Measurements from ENCODE around the gene SLC1A5. TPM values are rescaled to one million over a fixed set of nuclear protein-coding genes. Genes with fewer than 3 reads are reported as not detected.

The SLC1A5 gene
- total and polyA plus RNA-seq, 2 experiments from 2014 or later: 103 to 272 TPM

DNA sequence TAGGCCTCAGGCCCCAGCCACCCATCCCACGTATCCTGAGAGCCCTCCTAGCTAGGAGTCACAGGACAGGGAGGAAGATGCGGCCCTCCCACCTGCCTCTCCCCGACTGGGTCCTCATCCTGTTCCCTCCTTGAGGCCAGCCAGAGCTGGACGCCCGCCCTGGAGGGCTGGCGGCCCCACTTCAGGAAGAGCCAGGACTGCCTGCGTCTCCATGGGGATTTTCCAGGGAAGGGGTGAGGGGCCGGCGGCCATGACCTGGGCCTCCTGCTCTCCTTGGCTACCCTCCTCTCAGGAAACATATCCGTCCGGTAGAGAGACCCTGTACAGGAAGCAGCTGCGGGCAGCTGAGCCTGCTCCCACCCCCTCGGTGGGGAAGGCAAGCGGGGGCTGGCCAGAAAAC lies 60.2 kb downstream of the SLC1A5 start:
- peaks cover 17% of the 10 kb centered on the region for H4K20me1 ChIP-seq (replicated peaks; ENCODE audit: insufficient read depth)
- TF ChIP-seq, protein P1, sequence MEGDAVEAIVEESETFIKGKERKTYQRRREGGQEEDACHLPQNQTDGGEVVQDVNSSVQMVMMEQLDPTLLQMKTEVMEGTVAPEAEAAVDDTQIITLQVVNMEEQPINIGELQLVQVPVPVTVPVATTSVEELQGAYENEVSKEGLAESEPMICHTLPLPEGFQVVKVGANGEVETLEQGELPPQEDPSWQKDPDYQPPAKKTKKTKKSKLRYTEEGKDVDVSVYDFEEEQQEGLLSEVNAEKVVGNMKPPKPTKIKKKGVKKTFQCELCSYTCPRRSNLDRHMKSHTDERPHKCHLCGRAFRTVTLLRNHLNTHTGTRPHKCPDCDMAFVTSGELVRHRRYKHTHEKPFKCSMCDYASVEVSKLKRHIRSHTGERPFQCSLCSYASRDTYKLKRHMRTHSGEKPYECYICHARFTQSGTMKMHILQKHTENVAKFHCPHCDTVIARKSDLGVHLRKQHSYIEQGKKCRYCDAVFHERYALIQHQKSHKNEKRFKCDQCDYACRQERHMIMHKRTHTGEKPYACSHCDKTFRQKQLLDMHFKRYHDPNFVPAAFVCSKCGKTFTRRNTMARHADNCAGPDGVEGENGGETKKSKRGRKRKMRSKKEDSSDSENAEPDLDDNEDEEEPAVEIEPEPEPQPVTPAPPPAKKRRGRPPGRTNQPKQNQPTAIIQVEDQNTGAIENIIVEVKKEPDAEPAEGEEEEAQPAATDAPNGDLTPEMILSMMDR (conservative IDR thresholded peaks at IDR 0.05; ENCODE audit: low read depth in 2 of 2): no peak
- no peak for TF ChIP-seq ZNF331 (CRISPR knock-in tag; IDR thresholded peaks at IDR 0.05; ENCODE audit: low read depth)
- TF ChIP-seq, protein P2, sequence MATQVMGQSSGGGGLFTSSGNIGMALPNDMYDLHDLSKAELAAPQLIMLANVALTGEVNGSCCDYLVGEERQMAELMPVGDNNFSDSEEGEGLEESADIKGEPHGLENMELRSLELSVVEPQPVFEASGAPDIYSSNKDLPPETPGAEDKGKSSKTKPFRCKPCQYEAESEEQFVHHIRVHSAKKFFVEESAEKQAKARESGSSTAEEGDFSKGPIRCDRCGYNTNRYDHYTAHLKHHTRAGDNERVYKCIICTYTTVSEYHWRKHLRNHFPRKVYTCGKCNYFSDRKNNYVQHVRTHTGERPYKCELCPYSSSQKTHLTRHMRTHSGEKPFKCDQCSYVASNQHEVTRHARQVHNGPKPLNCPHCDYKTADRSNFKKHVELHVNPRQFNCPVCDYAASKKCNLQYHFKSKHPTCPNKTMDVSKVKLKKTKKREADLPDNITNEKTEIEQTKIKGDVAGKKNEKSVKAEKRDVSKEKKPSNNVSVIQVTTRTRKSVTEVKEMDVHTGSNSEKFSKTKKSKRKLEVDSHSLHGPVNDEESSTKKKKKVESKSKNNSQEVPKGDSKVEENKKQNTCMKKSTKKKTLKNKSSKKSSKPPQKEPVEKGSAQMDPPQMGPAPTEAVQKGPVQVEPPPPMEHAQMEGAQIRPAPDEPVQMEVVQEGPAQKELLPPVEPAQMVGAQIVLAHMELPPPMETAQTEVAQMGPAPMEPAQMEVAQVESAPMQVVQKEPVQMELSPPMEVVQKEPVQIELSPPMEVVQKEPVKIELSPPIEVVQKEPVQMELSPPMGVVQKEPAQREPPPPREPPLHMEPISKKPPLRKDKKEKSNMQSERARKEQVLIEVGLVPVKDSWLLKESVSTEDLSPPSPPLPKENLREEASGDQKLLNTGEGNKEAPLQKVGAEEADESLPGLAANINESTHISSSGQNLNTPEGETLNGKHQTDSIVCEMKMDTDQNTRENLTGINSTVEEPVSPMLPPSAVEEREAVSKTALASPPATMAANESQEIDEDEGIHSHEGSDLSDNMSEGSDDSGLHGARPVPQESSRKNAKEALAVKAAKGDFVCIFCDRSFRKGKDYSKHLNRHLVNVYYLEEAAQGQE (IDR thresholded peaks at IDR 0.05; ENCODE audit: unreplicated experiment): no peak
- TF ChIP-seq POLR2AphosphoS5 (IDR thresholded peaks at IDR 0.05; ENCODE audit: low read depth): no peak
- TF ChIP-seq, protein P3, sequence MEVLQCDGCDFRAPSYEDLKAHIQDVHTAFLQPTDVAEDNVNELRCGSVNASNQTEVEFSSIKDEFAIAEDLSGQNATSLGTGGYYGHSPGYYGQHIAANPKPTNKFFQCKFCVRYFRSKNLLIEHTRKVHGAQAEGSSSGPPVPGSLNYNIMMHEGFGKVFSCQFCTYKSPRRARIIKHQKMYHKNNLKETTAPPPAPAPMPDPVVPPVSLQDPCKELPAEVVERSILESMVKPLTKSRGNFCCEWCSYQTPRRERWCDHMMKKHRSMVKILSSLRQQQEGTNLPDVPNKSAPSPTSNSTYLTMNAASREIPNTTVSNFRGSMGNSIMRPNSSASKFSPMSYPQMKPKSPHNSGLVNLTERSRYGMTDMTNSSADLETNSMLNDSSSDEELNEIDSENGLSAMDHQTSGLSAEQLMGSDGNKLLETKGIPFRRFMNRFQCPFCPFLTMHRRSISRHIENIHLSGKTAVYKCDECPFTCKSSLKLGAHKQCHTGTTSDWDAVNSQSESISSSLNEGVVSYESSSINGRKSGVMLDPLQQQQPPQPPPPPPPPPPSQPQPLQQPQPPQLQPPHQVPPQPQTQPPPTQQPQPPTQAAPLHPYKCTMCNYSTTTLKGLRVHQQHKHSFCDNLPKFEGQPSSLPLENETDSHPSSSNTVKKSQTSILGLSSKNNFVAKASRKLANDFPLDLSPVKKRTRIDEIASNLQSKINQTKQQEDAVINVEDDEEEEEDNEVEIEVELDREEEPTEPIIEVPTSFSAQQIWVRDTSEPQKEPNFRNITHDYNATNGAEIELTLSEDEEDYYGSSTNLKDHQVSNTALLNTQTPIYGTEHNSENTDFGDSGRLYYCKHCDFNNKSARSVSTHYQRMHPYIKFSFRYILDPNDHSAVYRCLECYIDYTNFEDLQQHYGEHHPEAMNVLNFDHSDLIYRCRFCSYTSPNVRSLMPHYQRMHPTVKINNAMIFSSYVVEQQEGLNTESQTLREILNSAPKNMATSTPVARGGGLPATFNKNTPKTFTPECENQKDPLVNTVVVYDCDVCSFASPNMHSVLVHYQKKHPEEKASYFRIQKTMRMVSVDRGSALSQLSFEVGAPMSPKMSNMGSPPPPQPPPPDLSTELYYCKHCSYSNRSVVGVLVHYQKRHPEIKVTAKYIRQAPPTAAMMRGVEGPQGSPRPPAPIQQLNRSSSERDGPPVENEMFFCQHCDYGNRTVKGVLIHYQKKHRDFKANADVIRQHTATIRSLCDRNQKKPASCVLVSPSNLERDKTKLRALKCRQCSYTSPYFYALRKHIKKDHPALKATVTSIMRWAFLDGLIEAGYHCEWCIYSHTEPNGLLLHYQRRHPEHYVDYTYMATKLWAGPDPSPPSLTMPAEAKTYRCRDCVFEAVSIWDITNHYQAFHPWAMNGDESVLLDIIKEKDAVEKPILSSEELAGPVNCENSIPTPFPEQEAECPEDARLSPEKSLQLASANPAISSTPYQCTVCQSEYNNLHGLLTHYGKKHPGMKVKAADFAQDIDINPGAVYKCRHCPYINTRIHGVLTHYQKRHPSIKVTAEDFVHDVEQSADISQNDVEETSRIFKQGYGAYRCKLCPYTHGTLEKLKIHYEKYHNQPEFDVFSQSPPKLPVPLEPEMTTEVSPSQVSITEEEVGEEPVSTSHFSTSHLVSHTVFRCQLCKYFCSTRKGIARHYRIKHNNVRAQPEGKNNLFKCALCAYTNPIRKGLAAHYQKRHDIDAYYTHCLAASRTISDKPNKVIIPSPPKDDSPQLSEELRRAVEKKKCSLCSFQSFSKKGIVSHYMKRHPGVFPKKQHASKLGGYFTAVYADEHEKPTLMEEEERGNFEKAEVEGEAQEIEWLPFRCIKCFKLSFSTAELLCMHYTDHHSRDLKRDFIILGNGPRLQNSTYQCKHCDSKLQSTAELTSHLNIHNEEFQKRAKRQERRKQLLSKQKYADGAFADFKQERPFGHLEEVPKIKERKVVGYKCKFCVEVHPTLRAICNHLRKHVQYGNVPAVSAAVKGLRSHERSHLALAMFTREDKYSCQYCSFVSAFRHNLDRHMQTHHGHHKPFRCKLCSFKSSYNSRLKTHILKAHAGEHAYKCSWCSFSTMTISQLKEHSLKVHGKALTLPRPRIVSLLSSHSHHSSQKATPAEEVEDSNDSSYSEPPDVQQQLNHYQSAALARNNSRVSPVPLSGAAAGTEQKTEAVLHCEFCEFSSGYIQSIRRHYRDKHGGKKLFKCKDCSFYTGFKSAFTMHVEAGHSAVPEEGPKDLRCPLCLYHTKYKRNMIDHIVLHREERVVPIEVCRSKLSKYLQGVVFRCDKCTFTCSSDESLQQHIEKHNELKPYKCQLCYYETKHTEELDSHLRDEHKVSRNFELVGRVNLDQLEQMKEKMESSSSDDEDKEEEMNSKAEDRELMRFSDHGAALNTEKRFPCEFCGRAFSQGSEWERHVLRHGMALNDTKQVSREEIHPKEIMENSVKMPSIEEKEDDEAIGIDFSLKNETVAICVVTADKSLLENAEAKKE (CRISPR knock-in tag; IDR thresholded peaks at IDR 0.05): no peak
- TF ChIP-seq STAT1 (IDR thresholded peaks at IDR 0.05; ENCODE audit: unreplicated experiment): no peak
- no peak for TF ChIP-seq EZH2 (IDR thresholded peaks at IDR 0.05; ENCODE audit: low read depth, unreplicated experiment)
- no peak for TF ChIP-seq EZH2phosphoT487 (IDR thresholded peaks at IDR 0.05; ENCODE audit: unreplicated experiment)
- TF ChIP-seq ZNF114 (CRISPR knock-in tag; IDR thresholded peaks at IDR 0.05): no peak
- TF ChIP-seq, protein P4, sequence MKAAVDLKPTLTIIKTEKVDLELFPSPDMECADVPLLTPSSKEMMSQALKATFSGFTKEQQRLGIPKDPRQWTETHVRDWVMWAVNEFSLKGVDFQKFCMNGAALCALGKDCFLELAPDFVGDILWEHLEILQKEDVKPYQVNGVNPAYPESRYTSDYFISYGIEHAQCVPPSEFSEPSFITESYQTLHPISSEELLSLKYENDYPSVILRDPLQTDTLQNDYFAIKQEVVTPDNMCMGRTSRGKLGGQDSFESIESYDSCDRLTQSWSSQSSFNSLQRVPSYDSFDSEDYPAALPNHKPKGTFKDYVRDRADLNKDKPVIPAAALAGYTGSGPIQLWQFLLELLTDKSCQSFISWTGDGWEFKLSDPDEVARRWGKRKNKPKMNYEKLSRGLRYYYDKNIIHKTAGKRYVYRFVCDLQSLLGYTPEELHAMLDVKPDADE (IDR thresholded peaks at IDR 0.05): no peak
- TF ChIP-seq NANOG (IDR thresholded peaks at IDR 0.05; ENCODE audit: borderline replicate concordance): no peak
- no peak for TF ChIP-seq JUNB (IDR thresholded peaks at IDR 0.05; ENCODE audit: unreplicated experiment)
- TF ChIP-seq CREB1 (CRISPR knock-in tag; IDR thresholded peaks at IDR 0.05; ENCODE audit: low read depth): no peak
- Mint-ChIP-seq H3K4me3 (no peak overlapping the region), H3K4me1 (peaks cover 21% of the 10 kb centered on the region), H3K9me3 (peaks cover 3% of the 10 kb centered on the region; the same call in 1 of the 3 replicates), H3K36me3 (ENCODE audit: low read depth) (peaks cover 84% of the 10 kb centered on the region), H3K27me3 (ENCODE audit: insufficient read depth, low read depth, poor library complexity) (peaks cover 12% of the 10 kb centered on the region), H3K27ac (no peak overlapping the region)
- no peaks in the 10 kb centered on the region for H3K4me1 ChIP-seq (ENCODE audit: insufficient read depth)
- H3K4me2 ChIP-seq: no peak overlapping the region
- no peak overlapping the region for H2AFZ ChIP-seq
- H3K27me3 ChIP-seq (ENCODE audit: insufficient read depth): no peaks in the 10 kb centered on the region
- DNase-seq (ENCODE audit: low spot score): no peak
- H3K9me2 ChIP-seq (ENCODE audit: insufficient read depth): no peaks in the 10 kb centered on the region
- H3K79me2 ChIP-seq (replicated peaks; ENCODE audit: insufficient read depth): peaks cover 11% of the 10 kb centered on the region; the same call in 1 of the 2 replicates
- H3K36me3 ChIP-seq (ENCODE audit: insufficient read depth): peaks cover 15% of the 10 kb centered on the region; the same call in 1 of the 2 replicates
- H3K27ac ChIP-seq (ENCODE audit: low read depth): no peak overlapping the region
- no peak for ATAC-seq
- no peak overlapping the region for H3K4me3 ChIP-seq
- H3F3A ChIP-seq (replicated peaks; ENCODE audit: low read depth): peaks cover 3% of the 10 kb centered on the region; the same call in 1 of the 2 replicates
